ENCODE data around the gene APOBEC4.

DNA sequence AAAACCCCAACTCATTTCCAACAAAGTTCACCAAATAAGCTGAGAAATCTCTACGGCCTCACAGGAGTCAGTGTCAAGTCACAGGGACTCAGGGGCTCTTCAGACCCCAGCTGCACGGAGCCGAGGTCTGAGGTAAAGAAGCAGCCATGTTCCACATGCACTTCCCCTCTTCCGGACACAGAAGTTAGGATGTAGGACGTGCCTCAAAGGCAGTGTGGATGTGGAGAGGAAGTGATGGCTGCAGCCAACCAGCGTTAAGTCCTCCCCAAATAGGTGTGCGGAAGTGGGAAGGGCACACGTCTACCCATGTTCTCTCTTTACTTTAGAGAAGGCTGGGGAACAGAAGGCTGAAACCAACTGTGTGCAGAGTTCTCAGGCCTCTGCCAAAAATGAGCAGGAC lies 48.3 kb downstream of the APOBEC4 start:
- TF ChIP-seq, protein P1, sequence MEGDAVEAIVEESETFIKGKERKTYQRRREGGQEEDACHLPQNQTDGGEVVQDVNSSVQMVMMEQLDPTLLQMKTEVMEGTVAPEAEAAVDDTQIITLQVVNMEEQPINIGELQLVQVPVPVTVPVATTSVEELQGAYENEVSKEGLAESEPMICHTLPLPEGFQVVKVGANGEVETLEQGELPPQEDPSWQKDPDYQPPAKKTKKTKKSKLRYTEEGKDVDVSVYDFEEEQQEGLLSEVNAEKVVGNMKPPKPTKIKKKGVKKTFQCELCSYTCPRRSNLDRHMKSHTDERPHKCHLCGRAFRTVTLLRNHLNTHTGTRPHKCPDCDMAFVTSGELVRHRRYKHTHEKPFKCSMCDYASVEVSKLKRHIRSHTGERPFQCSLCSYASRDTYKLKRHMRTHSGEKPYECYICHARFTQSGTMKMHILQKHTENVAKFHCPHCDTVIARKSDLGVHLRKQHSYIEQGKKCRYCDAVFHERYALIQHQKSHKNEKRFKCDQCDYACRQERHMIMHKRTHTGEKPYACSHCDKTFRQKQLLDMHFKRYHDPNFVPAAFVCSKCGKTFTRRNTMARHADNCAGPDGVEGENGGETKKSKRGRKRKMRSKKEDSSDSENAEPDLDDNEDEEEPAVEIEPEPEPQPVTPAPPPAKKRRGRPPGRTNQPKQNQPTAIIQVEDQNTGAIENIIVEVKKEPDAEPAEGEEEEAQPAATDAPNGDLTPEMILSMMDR (IDR thresholded peaks at IDR 0.05; ENCODE audit: poor library complexity, severe bottlenecking), result no peak
- TF ChIP-seq, protein P2, sequence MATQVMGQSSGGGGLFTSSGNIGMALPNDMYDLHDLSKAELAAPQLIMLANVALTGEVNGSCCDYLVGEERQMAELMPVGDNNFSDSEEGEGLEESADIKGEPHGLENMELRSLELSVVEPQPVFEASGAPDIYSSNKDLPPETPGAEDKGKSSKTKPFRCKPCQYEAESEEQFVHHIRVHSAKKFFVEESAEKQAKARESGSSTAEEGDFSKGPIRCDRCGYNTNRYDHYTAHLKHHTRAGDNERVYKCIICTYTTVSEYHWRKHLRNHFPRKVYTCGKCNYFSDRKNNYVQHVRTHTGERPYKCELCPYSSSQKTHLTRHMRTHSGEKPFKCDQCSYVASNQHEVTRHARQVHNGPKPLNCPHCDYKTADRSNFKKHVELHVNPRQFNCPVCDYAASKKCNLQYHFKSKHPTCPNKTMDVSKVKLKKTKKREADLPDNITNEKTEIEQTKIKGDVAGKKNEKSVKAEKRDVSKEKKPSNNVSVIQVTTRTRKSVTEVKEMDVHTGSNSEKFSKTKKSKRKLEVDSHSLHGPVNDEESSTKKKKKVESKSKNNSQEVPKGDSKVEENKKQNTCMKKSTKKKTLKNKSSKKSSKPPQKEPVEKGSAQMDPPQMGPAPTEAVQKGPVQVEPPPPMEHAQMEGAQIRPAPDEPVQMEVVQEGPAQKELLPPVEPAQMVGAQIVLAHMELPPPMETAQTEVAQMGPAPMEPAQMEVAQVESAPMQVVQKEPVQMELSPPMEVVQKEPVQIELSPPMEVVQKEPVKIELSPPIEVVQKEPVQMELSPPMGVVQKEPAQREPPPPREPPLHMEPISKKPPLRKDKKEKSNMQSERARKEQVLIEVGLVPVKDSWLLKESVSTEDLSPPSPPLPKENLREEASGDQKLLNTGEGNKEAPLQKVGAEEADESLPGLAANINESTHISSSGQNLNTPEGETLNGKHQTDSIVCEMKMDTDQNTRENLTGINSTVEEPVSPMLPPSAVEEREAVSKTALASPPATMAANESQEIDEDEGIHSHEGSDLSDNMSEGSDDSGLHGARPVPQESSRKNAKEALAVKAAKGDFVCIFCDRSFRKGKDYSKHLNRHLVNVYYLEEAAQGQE (IDR thresholded peaks at IDR 0.05; ENCODE audit: borderline replicate concordance), result no peak
- TF ChIP-seq RAD21 (conservative IDR thresholded peaks at IDR 0.05), result no peak
- TF ChIP-seq TAF1 (IDR thresholded peaks at IDR 0.05; ENCODE audit: low read depth), result no peak
- TF ChIP-seq EZH2 (IDR thresholded peaks at IDR 0.05; ENCODE audit: borderline replicate concordance, insufficient read depth, low read length, poor library complexity, severe bottlenecking), result no peak
- no peak for TF ChIP-seq POLR2AphosphoS5 (IDR thresholded peaks at IDR 0.05)
- no peak for TF ChIP-seq EP300 (conservative IDR thresholded peaks at IDR 0.05; ENCODE audit: poor library complexity, severe bottlenecking)
- TF ChIP-seq SMC3 (conservative IDR thresholded peaks at IDR 0.05; ENCODE audit: poor library complexity), result no peak

Measured in neural cell (in vitro differentiated cells).